Measurements from ENCODE around the gene GNL2.
A peak's percentile ranks its signal among the peaks of the same experiment; 100 is the strongest.
"Not testable (repeated sequence)": the region's sequence is repeated elsewhere in the genome, so short reads cannot be mapped to it uniquely, and the experiment has no call there.

The GNL2 gene

DNA sequence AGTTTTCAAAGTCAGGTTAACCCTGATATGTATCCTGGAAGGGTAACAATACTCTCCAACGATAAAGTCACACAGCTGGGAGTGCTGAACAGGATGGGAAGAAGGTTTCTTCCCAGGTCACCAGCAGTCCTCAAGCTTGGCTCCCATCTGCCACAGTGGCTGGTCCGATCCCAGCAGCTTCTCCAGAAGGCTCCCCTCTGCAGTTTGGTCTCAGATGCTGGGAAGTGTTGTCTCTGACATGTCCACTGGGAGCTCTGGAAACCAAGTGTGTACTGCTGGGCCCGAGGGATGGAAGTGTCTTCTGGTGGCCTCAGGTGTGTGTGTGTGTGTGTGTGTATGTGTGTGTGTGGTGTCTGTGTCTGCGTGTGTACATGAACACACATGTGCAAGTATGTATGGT lies 16.4 kb upstream of the GNL2 start:
- in situ Hi-C loops (cut with MboI; ENCODE audit: low pct_unique_long_range_greater_than_20kb, low sequenced_read_pairs): no loop called here
- DNase-seq: no peak

DNA sequence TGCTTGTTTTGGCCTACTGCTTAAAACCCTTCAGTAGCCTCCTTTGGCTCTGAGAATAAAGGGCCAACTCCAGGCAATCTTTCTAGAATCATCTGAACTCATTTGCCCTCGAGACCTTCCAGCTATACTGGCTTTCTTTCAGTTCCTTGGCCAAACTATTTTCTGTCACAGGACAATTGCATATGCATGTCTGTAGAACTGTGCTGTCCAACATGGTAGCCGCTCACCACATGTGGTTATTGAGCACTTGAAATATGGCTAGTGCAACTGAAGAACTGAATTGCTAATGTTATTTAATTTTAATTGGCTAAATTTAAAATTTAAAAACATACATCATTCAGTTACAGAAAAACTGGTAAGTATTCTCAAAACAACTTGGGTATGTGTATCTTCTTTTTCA lies 14.3 kb upstream of the GNL2 start:
- in situ Hi-C loops (cut with MboI; ENCODE audit: low pct_unique_long_range_greater_than_20kb, low sequenced_read_pairs): no loop called here
- no peak for DNase-seq

DNA sequence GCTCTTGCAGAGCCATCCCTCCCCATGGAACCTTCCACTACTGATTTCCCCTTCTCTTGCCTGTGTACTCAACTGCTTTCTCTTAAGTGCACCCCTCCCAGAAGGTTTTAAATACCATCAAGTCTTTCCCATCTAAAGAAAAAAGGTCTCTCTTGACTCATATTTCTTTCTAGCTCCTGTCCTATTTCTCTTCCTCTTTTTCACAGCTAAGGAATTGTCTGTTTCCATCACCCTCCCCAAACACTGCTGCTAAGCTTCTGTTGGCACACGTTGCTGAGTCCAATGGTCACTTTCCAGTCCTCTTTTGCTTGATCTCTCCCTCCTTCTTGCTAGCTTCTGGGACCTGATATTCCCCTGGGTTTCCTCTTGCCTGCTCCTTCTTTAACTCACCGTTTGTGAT lies 13.3 kb upstream of the GNL2 start:
- DNase-seq: no peak
- in situ Hi-C loops (cut with MboI; ENCODE audit: low pct_unique_long_range_greater_than_20kb, low sequenced_read_pairs): no loop called here

GRCh38 chr1:37606481-37607263 lies 10.9 kb upstream of the GNL2 start:
- in situ Hi-C loops (cut with MboI; ENCODE audit: low pct_unique_long_range_greater_than_20kb, low sequenced_read_pairs): no loop called here
- DNase-seq: no peak

- in situ Hi-C loops (cut with MboI; ENCODE audit: low pct_unique_long_range_greater_than_20kb, low sequenced_read_pairs): no loop called here
- DNase-seq: no peak
Measured at GRCh38 chr1:37605806-37606474, 10.2 kb upstream of the GNL2 start.

DNA sequence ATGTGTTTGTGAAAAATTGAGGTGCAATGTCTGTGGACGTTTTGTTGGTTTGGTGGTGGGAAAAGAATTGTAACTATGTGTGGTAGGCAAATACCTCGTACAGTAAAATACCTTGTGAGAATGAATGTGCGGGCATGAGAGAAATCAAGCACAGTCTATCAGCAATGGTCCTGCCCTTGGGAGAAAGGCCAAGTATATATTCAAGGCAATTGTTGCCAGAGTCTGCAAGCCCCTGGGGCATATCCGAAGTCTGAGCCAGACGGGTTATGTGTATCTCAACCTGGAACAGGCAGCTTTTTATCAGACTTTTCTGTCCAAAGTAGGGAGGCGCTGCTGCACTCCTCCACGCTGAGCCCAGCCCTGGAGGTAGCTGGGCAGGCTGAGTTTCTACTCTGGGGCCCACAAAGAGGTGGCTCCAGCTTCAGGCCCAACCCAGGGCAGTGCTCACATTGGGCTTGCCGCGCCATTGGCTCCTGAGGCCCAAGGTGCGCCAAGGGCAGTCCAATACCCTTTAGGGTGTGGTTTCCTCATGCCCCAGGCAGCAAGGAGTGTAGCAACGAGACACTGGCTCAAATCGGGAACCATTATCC lies 9.4 kb upstream of the GNL2 start:
- no peak for DNase-seq

DNA sequence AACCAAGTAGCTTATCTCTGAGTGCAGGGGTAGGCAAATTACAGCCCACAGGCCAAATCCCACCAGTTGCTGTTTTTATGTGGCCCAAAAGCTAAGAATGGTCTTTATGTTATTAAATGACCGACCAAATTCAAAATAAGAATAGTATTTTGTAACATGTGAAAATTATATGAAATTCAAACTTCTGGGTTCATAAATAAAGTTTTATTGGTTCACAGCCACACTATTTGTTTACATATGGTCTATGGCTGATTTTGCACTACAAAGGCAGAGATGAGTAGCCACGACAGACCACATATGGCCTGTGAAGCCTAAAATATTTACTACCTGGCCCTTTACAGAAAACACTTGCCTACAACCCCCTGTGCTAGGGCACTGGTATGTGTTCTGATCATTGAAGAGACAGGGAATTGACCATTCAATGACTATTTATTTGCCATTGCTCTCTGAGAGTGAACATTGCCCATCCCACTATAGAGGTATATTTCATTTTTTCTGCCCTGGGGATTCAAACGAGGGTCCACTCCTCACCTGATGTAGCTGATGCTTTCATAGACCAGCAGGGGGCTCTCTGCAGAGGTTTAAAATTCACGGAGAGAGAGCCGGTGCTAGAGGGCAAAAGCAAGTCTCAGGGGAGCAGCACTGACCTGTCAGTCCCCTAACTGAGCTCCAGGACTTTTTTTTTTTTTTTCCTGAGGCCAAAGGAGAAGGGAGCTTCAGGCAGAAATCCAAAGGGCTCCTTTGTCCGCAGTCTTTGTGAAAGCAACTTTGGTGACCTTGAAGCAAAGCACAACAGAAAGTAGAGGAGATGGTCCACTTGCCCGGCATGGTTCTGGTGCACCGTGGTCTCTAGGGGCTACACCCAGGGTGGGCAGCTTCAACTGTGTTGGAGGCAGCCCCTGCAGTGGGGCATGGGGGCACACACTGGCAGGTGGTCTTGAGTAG lies 7.3 kb upstream of the GNL2 start:
- DNase-seq: peak; percentile 40
- in situ Hi-C loops (cut with MboI; ENCODE audit: low pct_unique_long_range_greater_than_20kb, low sequenced_read_pairs): no loop called here

More for the DNA sequence above, 9.4 kb upstream of the GNL2 start:
- in situ Hi-C loops (cut with MboI; ENCODE audit: low pct_unique_long_range_greater_than_20kb, low sequenced_read_pairs): no loop called here

- in situ Hi-C loops (cut with MboI; ENCODE audit: low pct_unique_long_range_greater_than_20kb, low sequenced_read_pairs): no loop called here
- DNase-seq: no peak
Measured at GRCh38 chr1:37601441-37601840, 5.7 kb upstream of the GNL2 start.

GRCh38 chr1:37599940-37600339 lies 4.2 kb upstream of the GNL2 start:
- in situ Hi-C loops (cut with MboI; ENCODE audit: low pct_unique_long_range_greater_than_20kb, low sequenced_read_pairs): no loop called here
- no peak for DNase-seq

GRCh38 chr1:37596182-37596667 lies 488 bp upstream of the GNL2 start:
- DNase-seq: no peak
- in situ Hi-C loops (cut with MboI; ENCODE audit: low pct_unique_long_range_greater_than_20kb, low sequenced_read_pairs): no loop called here

GRCh38 chr1:37593726-37594125 lies 2.0 kb downstream of the GNL2 start:
- DNase-seq: no peak
- in situ Hi-C loops (cut with MboI; ENCODE audit: low pct_unique_long_range_greater_than_20kb, low sequenced_read_pairs): no loop called here

DNA sequence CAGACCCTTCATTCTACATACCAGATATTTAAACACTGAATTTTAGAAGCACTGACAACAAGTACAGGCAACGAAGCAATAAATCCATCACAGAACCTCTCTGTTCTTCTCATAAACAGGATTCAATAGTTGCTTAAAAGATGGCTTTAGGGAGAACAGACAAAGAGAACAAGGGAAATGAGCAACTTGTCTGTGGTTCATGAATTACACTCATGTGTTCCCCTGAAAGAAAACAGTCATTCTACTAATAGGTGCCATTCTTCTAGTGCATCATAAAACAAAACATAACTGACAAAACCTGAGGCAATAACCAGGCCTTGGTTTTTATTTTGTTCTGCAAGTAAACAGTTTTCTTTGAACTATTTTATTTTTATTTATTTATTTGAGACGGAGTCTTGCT lies 6.8 kb downstream of the GNL2 start:
- no peak for DNase-seq
- in situ Hi-C loops (cut with MboI; ENCODE audit: low pct_unique_long_range_greater_than_20kb, low sequenced_read_pairs): no loop called here

DNA sequence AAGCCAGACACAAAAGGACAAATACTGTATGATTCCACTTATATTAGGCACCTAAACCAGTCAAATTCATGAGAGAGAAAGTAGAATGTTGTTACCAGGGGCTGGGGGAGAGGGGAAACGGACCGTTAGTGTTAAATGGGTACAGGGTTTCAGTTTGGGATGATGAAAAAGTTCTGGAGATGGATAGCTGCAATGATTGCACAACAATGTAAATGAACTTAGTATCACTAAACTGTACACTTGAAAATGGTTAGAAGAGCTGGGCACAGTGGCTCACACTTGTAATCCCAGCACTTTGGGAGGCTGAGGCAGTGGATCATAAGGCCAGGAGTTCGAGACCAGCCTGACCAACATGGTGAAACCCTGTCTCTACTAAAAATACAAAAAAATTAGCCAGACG lies 11.2 kb downstream of the GNL2 start:
- in situ Hi-C loops (cut with MboI; ENCODE audit: low pct_unique_long_range_greater_than_20kb, low sequenced_read_pairs); DNase-seq: not testable (repeated sequence)

GRCh38 chr1:37575692-37576091 lies 20.0 kb downstream of the GNL2 start:
- in situ Hi-C loops (cut with MboI; ENCODE audit: low pct_unique_long_range_greater_than_20kb, low sequenced_read_pairs): no loop called here
- DNase-seq: no peak

DNA sequence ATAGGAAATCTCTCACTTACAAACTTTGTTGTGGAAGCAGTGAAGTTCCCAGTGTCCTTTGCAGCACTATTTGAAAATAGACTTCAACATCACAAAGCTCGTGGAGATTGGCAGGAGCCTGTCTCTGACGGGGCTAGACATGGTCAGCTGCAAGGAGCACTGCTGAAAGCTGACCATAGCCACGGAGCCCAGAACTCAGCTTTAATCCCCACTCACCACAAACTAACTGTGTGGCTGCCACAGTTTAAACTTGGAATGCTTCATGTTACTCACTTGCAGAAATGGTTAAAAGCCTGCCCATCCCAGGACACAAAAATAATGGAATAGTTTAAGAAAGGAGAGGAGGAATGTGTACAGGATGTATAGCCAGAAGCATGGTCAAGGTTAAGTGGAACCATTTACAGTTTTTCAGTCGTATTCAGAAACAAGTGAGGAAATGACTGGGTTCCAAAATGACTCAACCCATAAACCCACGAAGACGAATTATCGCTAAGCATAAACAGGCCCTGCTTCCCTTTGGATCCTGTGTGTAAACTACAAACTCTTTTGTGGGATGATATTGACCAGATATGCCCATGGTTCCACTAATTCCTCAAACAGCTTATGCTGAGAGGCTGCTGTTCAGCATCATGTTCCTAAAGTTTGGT lies 20.8 kb downstream of the GNL2 start:
- in situ Hi-C loops (cut with MboI; ENCODE audit: low pct_unique_long_range_greater_than_20kb, low sequenced_read_pairs): no loop called here
- DNase-seq: no peak

DNA sequence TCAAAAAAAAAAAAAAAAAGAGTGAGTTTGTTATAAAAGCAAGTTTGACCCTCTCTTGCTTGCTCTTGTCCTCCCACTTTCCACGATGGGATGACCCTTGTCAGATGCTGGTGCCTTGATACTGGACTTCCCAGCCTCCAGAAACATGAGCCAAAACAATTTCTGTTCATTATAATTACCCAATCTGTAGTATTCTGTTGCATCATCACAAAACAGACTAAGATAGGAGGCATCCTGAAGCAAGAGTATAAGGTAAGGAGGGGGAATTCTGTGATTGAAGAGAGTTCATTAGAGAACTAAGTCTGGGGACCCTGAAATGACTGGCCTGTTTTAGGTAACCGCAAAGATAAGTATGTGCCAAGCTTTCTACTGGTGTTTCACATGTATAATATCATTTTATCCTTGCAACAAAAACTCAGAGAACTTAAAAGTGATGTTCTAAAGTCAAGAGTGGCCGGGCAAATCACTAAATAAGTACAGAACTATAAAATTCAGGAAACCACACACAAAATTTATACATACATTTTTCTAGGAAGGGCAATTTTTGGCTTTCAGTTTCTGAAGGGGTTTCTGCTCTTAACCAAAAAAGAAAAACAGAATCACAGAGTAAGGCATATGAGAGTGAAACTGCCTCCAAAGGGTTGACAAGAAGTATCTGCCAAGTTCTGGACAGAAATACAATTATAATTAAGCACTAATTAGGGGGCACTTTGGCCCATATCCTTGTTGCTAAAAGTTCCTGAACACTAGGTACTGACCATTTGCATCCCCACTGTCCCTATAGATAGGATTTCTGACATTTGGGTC lies 25.0 kb downstream of the GNL2 start:
- in situ Hi-C loops (cut with MboI; ENCODE audit: low pct_unique_long_range_greater_than_20kb, low sequenced_read_pairs): no loop called here
- no peak for DNase-seq

DNA sequence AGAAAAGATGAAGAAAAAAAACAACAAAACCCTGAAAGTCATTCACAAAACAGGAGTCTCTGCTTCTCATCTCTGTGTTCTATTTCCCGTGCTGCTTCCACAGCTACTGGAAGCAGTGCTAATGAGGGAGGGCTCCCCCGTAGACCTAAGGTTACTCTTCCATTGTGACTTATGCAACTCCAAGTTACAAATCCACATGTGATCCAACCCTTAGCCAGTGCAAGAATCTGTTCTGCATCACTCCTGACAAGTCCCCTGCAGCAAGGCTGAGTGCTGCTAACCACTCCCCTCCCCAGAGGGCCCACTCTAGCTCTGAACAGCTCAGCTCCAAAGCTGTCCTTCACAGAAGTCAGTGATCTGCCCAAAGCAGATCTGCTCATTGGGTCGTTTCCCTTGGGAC lies 28.7 kb downstream of the GNL2 start:
- no peak for DNase-seq

DNA sequence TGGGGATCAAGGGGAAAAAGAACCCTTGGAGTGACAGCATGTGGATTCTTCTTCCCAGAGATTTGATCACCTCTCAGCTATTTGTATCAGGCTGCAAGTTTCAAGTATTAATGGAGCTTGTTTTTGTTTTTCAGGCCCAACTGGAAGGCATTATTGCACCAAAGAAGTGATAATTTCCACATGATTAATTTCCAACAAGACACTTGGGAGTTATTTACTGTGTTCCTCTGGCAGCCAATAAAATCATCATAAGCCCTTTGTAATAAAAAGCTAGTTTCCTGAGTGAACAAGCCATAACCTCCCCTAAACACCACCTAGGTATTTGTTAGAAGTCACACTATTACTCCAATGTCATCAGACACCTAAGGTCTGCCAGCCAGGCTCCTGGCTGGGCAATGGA lies 30.8 kb downstream of the GNL2 start:
- DNase-seq: no peak
- in situ Hi-C loops (cut with MboI; ENCODE audit: low pct_unique_long_range_greater_than_20kb, low sequenced_read_pairs): no loop called here

More for the DNA sequence above, 28.7 kb downstream of the GNL2 start:
- in situ Hi-C loops (cut with MboI; ENCODE audit: low pct_unique_long_range_greater_than_20kb, low sequenced_read_pairs): no loop called here
